Glomerular endothelial cell (primary cell): ENCODE measurements around the gene POU4F3. TPM values are rescaled to one million over a fixed set of nuclear protein-coding genes. Genes with fewer than 3 reads are reported as not detected.
"Not testable (repeated sequence)": the region's sequence is repeated elsewhere in the genome, so short reads cannot be mapped to it uniquely, and the experiment has no call there.

ENCODE experiments used
- DNase-seq: peaks from one replicate; pipeline ENCODE4 v3.0.0-alpha.2; 2011; ENCODE audit warnings: low read depth, low spot score; ENCODE audit errors: extremely low read depth
- total RNA-seq: library from RNA; depleted of rRNA; stranded (reverse); fragments of >200 nt; gene quantifications from 2 replicates; pipeline ENCODE4 v1.2.3, GENCODE V29; 2015

The POU4F3 gene, protein sequence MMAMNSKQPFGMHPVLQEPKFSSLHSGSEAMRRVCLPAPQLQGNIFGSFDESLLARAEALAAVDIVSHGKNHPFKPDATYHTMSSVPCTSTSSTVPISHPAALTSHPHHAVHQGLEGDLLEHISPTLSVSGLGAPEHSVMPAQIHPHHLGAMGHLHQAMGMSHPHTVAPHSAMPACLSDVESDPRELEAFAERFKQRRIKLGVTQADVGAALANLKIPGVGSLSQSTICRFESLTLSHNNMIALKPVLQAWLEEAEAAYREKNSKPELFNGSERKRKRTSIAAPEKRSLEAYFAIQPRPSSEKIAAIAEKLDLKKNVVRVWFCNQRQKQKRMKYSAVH
- 0.12 TPM in 1 of 2 replicates, not detected in the other for total RNA-seq

DNA sequence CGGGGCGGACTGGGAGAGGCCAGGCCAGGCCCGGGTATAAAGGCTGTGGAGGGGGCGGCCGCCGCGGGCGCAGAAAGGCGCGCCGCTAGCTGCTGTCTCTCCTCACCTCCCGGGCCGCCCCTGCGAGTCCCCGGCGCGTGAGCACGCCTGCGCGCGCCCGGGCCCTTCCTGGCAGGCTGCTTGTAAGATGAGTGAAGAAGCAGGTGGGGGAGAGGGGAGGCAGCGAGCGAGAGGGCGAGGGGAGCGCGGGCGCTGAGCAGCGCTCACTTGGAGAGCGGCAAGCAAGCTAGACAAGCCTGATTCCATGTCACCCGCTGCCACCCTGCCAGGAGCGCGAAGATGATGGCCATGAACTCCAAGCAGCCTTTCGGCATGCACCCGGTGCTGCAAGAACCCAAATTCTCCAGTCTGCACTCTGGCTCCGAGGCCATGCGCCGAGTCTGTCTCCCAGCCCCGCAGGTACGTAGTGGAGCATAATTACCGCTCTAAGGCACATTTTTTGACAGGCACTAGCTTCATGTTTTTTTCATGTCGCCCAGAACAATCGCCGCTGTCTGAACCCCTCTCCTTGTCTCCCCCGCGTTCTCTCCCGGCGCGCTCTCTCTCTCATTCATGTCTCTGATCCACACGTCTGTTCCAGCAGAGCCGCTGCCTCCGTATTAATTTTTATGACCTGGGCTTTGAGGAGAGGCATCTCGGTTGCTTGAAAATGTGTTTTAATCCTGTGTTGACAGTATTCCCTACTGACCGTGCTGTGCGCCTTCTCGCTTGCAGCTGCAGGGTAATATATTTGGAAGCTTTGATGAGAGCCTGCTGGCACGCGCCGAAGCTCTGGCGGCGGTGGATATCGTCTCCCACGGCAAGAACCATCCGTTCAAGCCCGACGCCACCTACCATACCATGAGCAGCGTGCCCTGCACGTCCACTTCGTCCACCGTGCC lies at the start of gene POU4F3:
Gene POU4F3 (plus strand): TSS at position 66 of the 941 bp plus-strand sequence. CDS start 274 bp downstream, at position 340.
- DNase-seq = no peak

GRCh38 chr5:146290318-146290717 lies 48.3 kb upstream of the POU4F3 start:
- DNase-seq = no peak

- peak; percentile 10 for DNase-seq
These were observed 47.1 kb upstream of the POU4F3 start for GRCh38 chr5:146291421-146292074.

GRCh38 chr5:146296245-146296644 lies 42.4 kb upstream of the POU4F3 start:
- DNase-seq = no peak

- DNase-seq = not testable (repeated sequence)
These were observed 39.7 kb upstream of the POU4F3 start for GRCh38 chr5:146298920-146299319.

- no peak for DNase-seq
These were observed 37.0 kb upstream of the POU4F3 start for GRCh38 chr5:146301626-146302025.

GRCh38 chr5:146302406-146302805 lies 36.2 kb upstream of the POU4F3 start:
- no peak for DNase-seq

DNA sequence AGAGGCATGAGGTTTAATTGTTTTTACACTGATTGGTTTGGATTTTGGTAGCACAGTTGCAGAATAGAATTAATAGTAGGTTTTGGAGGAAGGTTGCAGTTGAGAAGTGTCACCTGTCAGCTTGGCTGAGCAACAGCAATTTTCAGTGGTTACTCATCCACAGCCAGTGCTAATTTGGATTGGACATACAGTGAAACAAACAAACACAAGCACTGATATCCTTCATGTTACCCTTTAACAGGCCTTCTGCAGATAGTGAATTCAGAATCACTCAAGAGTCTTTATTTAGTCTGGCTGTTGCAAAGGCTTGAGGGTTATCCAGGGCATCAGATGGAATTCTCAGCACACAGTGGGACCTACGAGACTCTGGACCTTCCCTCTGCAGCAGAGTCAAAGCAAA lies 31.8 kb upstream of the POU4F3 start:
- DNase-seq = no peak

- no peak for DNase-seq
These were observed 30.8 kb upstream of the POU4F3 start for GRCh38 chr5:146307796-146308195.

DNA sequence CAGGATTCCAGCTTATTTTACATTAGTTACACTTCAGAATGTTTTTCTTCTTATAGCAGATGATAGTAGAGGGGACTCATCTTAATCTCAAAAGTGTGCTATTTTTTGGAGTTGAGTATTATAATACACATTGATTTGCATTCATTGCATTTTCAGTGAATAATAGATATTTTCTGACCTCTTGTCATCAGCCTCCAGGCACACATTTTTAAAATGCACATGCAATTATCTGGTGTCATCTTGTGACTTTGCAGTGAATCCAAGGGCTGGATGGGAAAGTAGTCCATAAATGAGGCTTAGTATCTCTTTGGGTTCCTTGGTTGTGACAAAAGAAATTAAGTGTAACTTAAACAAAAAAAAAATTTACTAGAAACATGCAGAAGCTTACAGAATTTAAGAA lies 28.1 kb upstream of the POU4F3 start:
- DNase-seq = no peak

DNA sequence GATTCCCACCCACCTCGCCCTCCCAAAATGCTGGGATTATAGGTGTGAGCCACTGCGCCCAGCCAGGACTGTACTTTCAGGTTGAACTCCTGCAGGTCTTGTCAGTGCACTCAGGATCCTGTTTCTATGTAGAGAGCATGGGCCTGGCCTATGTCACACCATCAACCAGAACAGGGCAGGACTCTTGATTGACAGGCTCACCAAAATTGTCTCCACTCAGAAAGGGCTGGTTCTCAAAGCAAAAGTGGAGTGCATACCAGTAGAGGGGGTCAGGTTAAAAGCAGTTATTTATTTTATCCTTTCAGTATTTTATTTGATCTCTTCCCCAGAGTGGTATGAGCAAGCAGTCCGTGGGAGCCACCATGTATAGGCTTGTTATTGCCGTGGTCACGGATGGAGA lies 27.4 kb upstream of the POU4F3 start:
- no peak for DNase-seq

- DNase-seq = no peak
These were observed 25.6 kb upstream of the POU4F3 start for GRCh38 chr5:146313027-146313426.

DNA sequence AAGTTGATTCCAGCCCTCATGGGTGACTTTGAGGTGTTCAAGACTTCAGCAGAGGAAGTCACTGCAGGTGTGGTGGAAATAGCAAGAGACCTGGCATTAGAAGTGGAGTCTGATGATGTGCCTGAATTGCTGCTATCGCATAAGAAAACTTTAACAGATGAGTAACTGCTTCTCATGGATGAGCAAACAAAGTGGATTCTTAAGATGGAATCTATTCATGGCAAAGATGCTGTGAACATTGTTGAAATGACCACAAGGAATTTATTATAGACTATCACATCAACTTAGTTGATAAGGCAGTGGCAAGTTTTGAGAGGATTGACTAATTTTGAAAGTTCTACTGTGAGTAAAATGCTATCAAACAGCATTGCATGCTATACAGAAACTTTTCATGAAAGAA lies 17.1 kb upstream of the POU4F3 start:
- DNase-seq = no peak

DNA sequence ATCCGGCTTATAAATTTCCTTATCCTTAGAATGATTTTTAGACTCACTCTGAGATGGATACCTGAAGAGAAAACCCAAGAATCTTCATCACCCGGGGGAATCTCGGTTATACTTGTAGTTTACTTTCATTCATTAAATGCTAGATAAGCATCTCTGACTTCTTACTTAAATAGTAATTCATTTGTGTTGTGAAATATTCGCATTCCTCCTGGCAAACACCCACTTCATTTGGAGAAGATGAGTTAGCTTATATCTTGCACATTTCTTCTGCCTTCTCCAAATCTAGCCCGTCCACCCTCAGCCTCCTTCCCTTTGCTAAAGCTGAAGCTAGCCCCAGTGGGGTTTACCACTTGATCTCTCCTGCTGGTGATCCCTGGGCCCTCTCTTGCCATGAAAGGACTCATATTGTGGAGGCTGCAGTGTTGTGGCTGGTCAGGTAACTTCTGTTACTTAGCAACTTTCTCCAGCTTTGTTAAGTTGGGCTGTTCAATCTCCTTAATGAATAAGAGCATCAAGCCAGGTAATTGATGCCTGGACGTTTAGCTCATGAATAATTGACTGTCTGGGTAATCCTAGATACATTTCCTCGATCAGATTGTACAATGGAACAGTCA lies 11.3 kb upstream of the POU4F3 start:
- DNase-seq = no peak

DNA sequence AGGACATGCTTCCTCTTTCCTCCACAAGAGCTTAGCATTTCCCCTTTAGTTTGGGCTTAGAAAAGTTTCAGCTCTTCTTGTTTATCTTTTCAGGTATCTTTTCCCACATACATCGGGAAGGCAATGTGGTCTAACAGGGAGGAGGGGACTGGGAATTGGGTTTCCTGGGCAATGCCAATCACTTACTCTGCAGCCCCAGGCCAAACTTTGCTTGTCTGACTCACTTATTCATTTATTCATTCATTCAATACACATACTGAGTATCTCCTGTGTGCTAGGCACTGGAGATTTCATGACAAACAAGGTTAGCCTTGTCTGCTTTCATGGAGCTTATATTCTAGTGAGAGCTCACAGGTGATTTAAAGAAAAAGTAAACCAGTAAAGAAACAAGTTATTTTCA lies 10.7 kb upstream of the POU4F3 start:
- DNase-seq = no peak

DNA sequence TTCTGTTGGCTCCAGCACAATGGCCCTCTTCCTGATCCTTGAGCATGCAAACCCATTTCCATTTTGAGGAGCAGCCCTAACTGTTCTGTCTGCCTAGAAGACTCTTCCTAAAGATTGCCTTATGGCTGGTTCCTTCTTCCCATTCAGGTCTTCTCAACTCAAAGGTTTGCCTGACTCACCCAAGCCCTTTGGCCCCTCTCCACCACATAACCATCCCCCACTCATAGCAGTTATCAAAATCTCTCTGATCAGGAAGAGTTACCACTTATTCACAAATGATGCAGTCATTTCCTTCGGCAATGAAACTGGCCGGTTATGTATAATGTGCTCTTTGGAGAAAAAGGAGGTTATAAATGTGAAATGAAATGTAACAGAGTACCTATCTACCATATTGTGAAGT lies 8.9 kb upstream of the POU4F3 start:
- DNase-seq = no peak

DNA sequence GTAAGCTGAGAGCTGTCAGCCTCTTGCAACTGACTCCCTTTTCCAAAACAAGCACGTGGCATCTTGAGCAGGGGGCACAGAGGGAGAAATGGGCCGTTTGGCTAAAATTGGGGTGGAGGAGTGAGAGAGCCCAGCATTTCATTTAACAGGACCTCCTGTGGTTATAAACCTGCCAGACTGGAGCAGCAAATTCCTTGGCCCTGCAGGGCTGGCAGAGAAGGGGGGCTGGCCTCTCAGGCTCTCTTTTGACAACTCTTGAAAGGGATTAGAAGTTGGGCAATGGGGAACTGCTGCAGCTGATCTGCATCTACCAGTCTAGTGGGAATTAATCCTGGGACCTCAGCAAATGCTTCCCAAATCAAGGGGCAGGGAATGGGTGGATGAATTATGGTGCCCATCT lies 7.2 kb upstream of the POU4F3 start:
- no peak for DNase-seq

- DNase-seq = no peak
These were observed 4.5 kb upstream of the POU4F3 start for GRCh38 chr5:146334074-146334533.

DNA sequence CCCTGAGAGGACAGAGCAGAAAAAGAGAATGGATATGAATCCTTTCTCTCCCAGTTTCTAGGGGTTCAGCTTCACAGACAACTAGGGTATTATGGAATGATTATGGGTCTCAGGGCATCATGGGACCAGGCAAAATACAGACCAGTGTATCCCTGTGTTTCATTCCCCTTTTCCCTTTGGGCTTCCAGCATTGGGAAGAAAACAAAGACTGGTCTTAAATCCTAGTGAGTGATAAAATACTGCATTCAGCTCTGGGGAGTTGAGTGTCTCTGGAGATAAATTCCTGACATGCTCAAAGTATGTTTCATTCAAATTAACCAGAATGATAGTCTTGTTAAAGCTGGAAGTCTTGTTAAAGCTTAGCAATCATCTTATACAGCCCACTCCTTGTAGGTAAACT lies 2.4 kb upstream of the POU4F3 start:
- DNase-seq = no peak

- no peak for DNase-seq
These were observed 1.3 kb upstream of the POU4F3 start for GRCh38 chr5:146337264-146337904.
